ENCODE results near the gene PCDHGA3. TPM values are rescaled to one million over a fixed set of nuclear protein-coding genes. Genes with fewer than 3 reads are reported as not detected.
"Not testable (repeated sequence)": the region's sequence is repeated elsewhere in the genome, so short reads cannot be mapped to it uniquely, and the experiment has no call there.

Gene PCDHGA3
- total and polyA plus RNA-seq, 2 donors from 2014 or later: 0.22 to 4.0 TPM

- Histone ChIP-seq H3K4me1 (ENCODE audit: control insufficient read depth in 2 of 3, insufficient read depth in 2 of 3, low read depth in 1 of 3, low read length in 3 of 3) (no peaks in the 10 kb centered on the region), H3K4me3 (ENCODE audit: low read length in 3 of 3) (peak overlapping the region; percentile 28 to 63 (median 53)), H3K27ac (ENCODE audit: low read depth in 2 of 2, low read length in 2 of 2) (no peak overlapping the region), H3K27me3 (ENCODE audit: control insufficient read depth, insufficient read depth, low read length) (no peaks in the 10 kb centered on the region), H3K9ac (ENCODE audit: low read length in 3 of 3) (peak overlapping the region in 1 of 3 donors; percentile 28), H3K36me3 (ENCODE audit: control insufficient read depth in 2 of 3, insufficient read depth in 3 of 3, low read length in 3 of 3) (no peaks in the 10 kb centered on the region), H3K9me3 (ENCODE audit: control insufficient read depth in 2 of 3, insufficient read depth in 1 of 3, low read length in 3 of 3) (peaks cover 0 to 34% (median 11%) of the 10 kb centered on the region in 3 donors)
- DNase-seq (peak in 4 of 5 donors; percentile 54 to 73 (median 61)), FAIRE-seq (no peak)
- intact Hi-C loops (cut with DNase I): no loop called here
- TF ChIP-seq CTCF (IDR thresholded peaks at IDR 0.05; ENCODE audit: borderline replicate concordance, extremely low read depth, insufficient read depth): no peak
Observed at GRCh38 chr5:141326088-141326854, 17.4 kb upstream of the PCDHGA3 start.

GRCh38 chr5:141328231-141328630 is 15.4 kb upstream of the PCDHGA3 start:
- DNase-seq: no peak
- no peak for FAIRE-seq
- intact Hi-C loops (cut with DNase I): no loop called here
- Histone ChIP-seq H3K27me3 (ENCODE audit: control insufficient read depth, insufficient read depth, low read length) (no peaks in the 10 kb centered on the region), H3K9ac (ENCODE audit: low read length in 3 of 3) (no peak overlapping the region), H3K9me3 (ENCODE audit: control insufficient read depth in 2 of 3, insufficient read depth in 1 of 3, low read length in 3 of 3) (peaks cover 0 to 39% (median 16%) of the 10 kb centered on the region in 3 donors), H3K36me3 (ENCODE audit: control insufficient read depth in 2 of 3, insufficient read depth in 3 of 3, low read length in 3 of 3) (no peaks in the 10 kb centered on the region), H3K4me1 (ENCODE audit: control insufficient read depth in 2 of 3, insufficient read depth in 2 of 3, low read depth in 1 of 3, low read length in 3 of 3) (no peaks in the 10 kb centered on the region), H3K4me3 (ENCODE audit: low read length in 3 of 3) (no peak overlapping the region), H3K27ac (ENCODE audit: low read depth in 2 of 2, low read length in 2 of 2) (no peak overlapping the region)
- no peak for TF ChIP-seq CTCF (IDR thresholded peaks at IDR 0.05; ENCODE audit: borderline replicate concordance, extremely low read depth, insufficient read depth)

GRCh38 chr5:141330299-141331080 is 13.1 kb upstream of the PCDHGA3 start, which contains the start of gene PCDHGA1:
PCDHGA1 (plus strand) TSS chr5:141330514.
- Histone ChIP-seq H3K9me3 (ENCODE audit: control insufficient read depth in 2 of 3, insufficient read depth in 1 of 3, low read length in 3 of 3) (peaks cover 0 to 39% (median 17%) of the 10 kb centered on the region in 3 donors), H3K4me3 (ENCODE audit: low read length in 3 of 3) (peak within 1 kb of the TSS in 1 of 3 donors; percentile 8), H3K27me3 (ENCODE audit: control insufficient read depth, insufficient read depth, low read length) (no peaks in the 10 kb centered on the region), H3K36me3 (ENCODE audit: control insufficient read depth in 2 of 3, insufficient read depth in 3 of 3, low read length in 3 of 3) (no peaks in the 10 kb centered on the region), H3K27ac (ENCODE audit: low read depth in 2 of 2, low read length in 2 of 2) (no peak within 1 kb of the TSS), H3K9ac (ENCODE audit: low read length in 3 of 3) (no peak within 1 kb of the TSS), H3K4me1 (ENCODE audit: control insufficient read depth in 2 of 3, insufficient read depth in 2 of 3, low read depth in 1 of 3, low read length in 3 of 3) (no peaks in the 10 kb centered on the region)
- DNase-seq: peak in 1 of 5 donors; percentile 9
- intact Hi-C loops (cut with DNase I): no loop called here
- TF ChIP-seq CTCF (IDR thresholded peaks at IDR 0.05; ENCODE audit: borderline replicate concordance, extremely low read depth, insufficient read depth): peak; percentile 21
- FAIRE-seq: no peak

GRCh38 chr5:141332571-141332970 is 11.1 kb upstream of the PCDHGA3 start:
- intact Hi-C loops (cut with DNase I); H3K36me3 ChIP-seq (ENCODE audit: control insufficient read depth in 2 of 3, insufficient read depth in 3 of 3, low read length in 3 of 3); H3K4me1 ChIP-seq (ENCODE audit: control insufficient read depth in 2 of 3, insufficient read depth in 2 of 3, low read depth in 1 of 3, low read length in 3 of 3); FAIRE-seq; H3K27ac ChIP-seq (ENCODE audit: low read depth in 2 of 2, low read length in 2 of 2); H3K4me3 ChIP-seq (ENCODE audit: low read length in 3 of 3); H3K27me3 ChIP-seq (ENCODE audit: control insufficient read depth, insufficient read depth, low read length); H3K9ac ChIP-seq (ENCODE audit: low read length in 3 of 3); DNase-seq: not testable (repeated sequence)
- peaks cover 0 to 45% (median 18%) of the 10 kb centered on the region in 3 donors for H3K9me3 ChIP-seq (ENCODE audit: control insufficient read depth in 2 of 3, insufficient read depth in 1 of 3, low read length in 3 of 3)
